Measurements from ENCODE around the gene TSN.
"Not testable (repeated sequence)": the region's sequence is repeated elsewhere in the genome, so short reads cannot be mapped to it uniquely, and the experiment has no call there.

TSN gene

GRCh38 chr2:121731366-121731765 lies 24.1 kb upstream of the TSN start:
- H3K4me3 Mint-ChIP-seq = no peak overlapping the region
- peaks cover 14 to 38% of the 10 kb centered on the region in 2 donors for H3K4me1 Mint-ChIP-seq
- H3K27me3 Mint-ChIP-seq = no peaks in the 10 kb centered on the region
- DNase-seq = no peak
- peaks cover 35 to 51% of the 10 kb centered on the region in 2 donors for H3K36me3 Mint-ChIP-seq
- peak overlapping the region; percentile 37 for H3K27ac Mint-ChIP-seq
- no peak for ATAC-seq (replicated peaks)
- no peaks in the 10 kb centered on the region for H3K9me3 Mint-ChIP-seq

- H3K27me3 Mint-ChIP-seq; H3K4me3 Mint-ChIP-seq; H3K27ac Mint-ChIP-seq; DNase-seq; H3K9me3 Mint-ChIP-seq; ATAC-seq (replicated peaks): not testable (repeated sequence)
- Mint-ChIP-seq H3K36me3 (peaks cover 26 to 36% of the 10 kb centered on the region in 2 donors), H3K4me1 (peaks cover 18 to 40% of the 10 kb centered on the region in 2 donors)
These were observed 20.9 kb upstream of the TSN start for GRCh38 chr2:121734544-121734943.

GRCh38 chr2:121735518-121736074 lies 19.9 kb upstream of the TSN start:
- Mint-ChIP-seq H3K4me3 (peak overlapping the region; percentile 95 to 99), H3K36me3 (peaks cover 26 to 35% of the 10 kb centered on the region in 2 donors), H3K9me3 (no peaks in the 10 kb centered on the region), H3K27ac (peak overlapping the region; percentile 99), H3K27me3 (no peaks in the 10 kb centered on the region), H3K4me1 (peaks cover 18 to 40% of the 10 kb centered on the region in 2 donors)
- DNase-seq (no peak), ATAC-seq (replicated peaks) (no peak)

GRCh38 chr2:121736140-121736461 lies 19.4 kb upstream of the TSN start:
- ATAC-seq (replicated peaks) = peak; percentile 4 to 5
- no peaks in the 10 kb centered on the region for H3K9me3 Mint-ChIP-seq
- peaks cover 18 to 36% of the 10 kb centered on the region in 2 donors for H3K4me1 Mint-ChIP-seq

GRCh38 chr2:121736462-121737336 lies 18.8 kb upstream of the TSN start, which contains the start of gene NIFK:
TSS of gene NIFK (minus strand) at chr2:121736875. CDS start at chr2:121736850, 25 bp downstream.
- Mint-ChIP-seq H3K27me3 (no peaks in the 10 kb centered on the region), H3K9me3 (no peaks in the 10 kb centered on the region)
- ATAC-seq (replicated peaks) = peak; percentile 94 to 95

More at GRCh38 chr2:121736140-121736461, 19.4 kb upstream of the TSN start:
- no peaks in the 10 kb centered on the region for H3K27me3 Mint-ChIP-seq
- H3K4me3 Mint-ChIP-seq = peak overlapping the region; percentile 95 to 99
- H3K27ac Mint-ChIP-seq = peak overlapping the region; percentile 99
- DNase-seq = no peak
- peaks cover 22 to 30% of the 10 kb centered on the region in 2 donors for H3K36me3 Mint-ChIP-seq

GRCh38 chr2:121740973-121741372 lies 14.5 kb upstream of the TSN start:
- H3K4me3 Mint-ChIP-seq = no peak overlapping the region
- ATAC-seq (replicated peaks) (no peak), DNase-seq (no peak)
- peaks cover 4 to 5% of the 10 kb centered on the region in 2 donors for H3K36me3 Mint-ChIP-seq
- no peaks in the 10 kb centered on the region for H3K9me3 Mint-ChIP-seq
- peaks cover 7 to 10% of the 10 kb centered on the region in 2 donors for H3K4me1 Mint-ChIP-seq
- H3K27ac Mint-ChIP-seq = no peak overlapping the region
- H3K27me3 Mint-ChIP-seq = no peaks in the 10 kb centered on the region

More at GRCh38 chr2:121736462-121737336, 18.8 kb upstream of the TSN start, which contains the start of gene NIFK:
- H3K4me3 Mint-ChIP-seq = peak within 1 kb of the TSS; percentile 95 to 99
- H3K27ac Mint-ChIP-seq = peak within 1 kb of the TSS; percentile 99
- peaks cover 17 to 24% of the 10 kb centered on the region in 2 donors for H3K36me3 Mint-ChIP-seq
- DNase-seq = peak; percentile 97
- peaks cover 14 to 30% of the 10 kb centered on the region in 2 donors for H3K4me1 Mint-ChIP-seq

- Mint-ChIP-seq H3K36me3 (peaks cover 2 to 3% of the 10 kb centered on the region in 2 donors), H3K27me3 (no peaks in the 10 kb centered on the region)
- no peak for ATAC-seq (replicated peaks)
These were observed 14.0 kb upstream of the TSN start for GRCh38 chr2:121741450-121741849.

GRCh38 chr2:121746071-121746578 lies 9.3 kb upstream of the TSN start:
- Mint-ChIP-seq H3K9me3 (no peaks in the 10 kb centered on the region), H3K36me3 (no peaks in the 10 kb centered on the region), H3K4me3 (no peak overlapping the region), H3K27me3 (no peaks in the 10 kb centered on the region), H3K27ac (no peak overlapping the region), H3K4me1 (peaks cover 2 to 6% of the 10 kb centered on the region in 2 donors)
- DNase-seq (no peak), ATAC-seq (replicated peaks) (peak; percentile 14 to 60)

More at GRCh38 chr2:121741450-121741849, 14.0 kb upstream of the TSN start:
- H3K27ac Mint-ChIP-seq = no peak overlapping the region
- no peaks in the 10 kb centered on the region for H3K9me3 Mint-ChIP-seq
- H3K4me1 Mint-ChIP-seq = peaks cover 7 to 13% of the 10 kb centered on the region in 2 donors
- no peak overlapping the region for H3K4me3 Mint-ChIP-seq
- DNase-seq = no peak

- Mint-ChIP-seq H3K27ac (peak overlapping the region; percentile 59), H3K9me3 (no peaks in the 10 kb centered on the region), H3K36me3 (no peaks in the 10 kb centered on the region), H3K27me3 (no peaks in the 10 kb centered on the region), H3K4me3 (no peak overlapping the region), H3K4me1 (peaks cover 2 to 6% of the 10 kb centered on the region in 2 donors)
- ATAC-seq (replicated peaks) (no peak), DNase-seq (no peak)
These were observed 7.2 kb upstream of the TSN start for GRCh38 chr2:121748202-121748601.

- ATAC-seq (replicated peaks) = no peak
- no peaks in the 10 kb centered on the region for H3K9me3 Mint-ChIP-seq
- H3K36me3 Mint-ChIP-seq = peaks cover 4 to 5% of the 10 kb centered on the region in 2 donors
- H3K4me3 Mint-ChIP-seq = peak overlapping the region; percentile 88 to 93
- no peak for DNase-seq
- peaks cover 5 to 19% of the 10 kb centered on the region in 2 donors for H3K4me1 Mint-ChIP-seq
- H3K27ac Mint-ChIP-seq = peak overlapping the region; percentile 91
- H3K27me3 Mint-ChIP-seq = no peaks in the 10 kb centered on the region
These were observed 607 bp upstream of the TSN start for GRCh38 chr2:121754851-121755236.

- no peak overlapping the region for H3K4me3 Mint-ChIP-seq
- H3K27me3 Mint-ChIP-seq = no peaks in the 10 kb centered on the region
- H3K4me1 Mint-ChIP-seq = peaks cover 0 to 7% of the 10 kb centered on the region in 2 donors
- H3K27ac Mint-ChIP-seq = no peak overlapping the region
- H3K36me3 Mint-ChIP-seq = peaks cover 18 to 48% of the 10 kb centered on the region in 2 donors
- ATAC-seq (replicated peaks) = no peak
- DNase-seq = no peak
- no peaks in the 10 kb centered on the region for H3K9me3 Mint-ChIP-seq
These were observed 9.3 kb downstream of the TSN start for GRCh38 chr2:121764681-121765228.

- Mint-ChIP-seq H3K4me3 (no peak overlapping the region), H3K36me3 (peaks cover 24 to 56% of the 10 kb centered on the region in 2 donors), H3K9me3 (no peaks in the 10 kb centered on the region), H3K4me1 (no peaks in the 10 kb centered on the region), H3K27me3 (no peaks in the 10 kb centered on the region), H3K27ac (no peak overlapping the region)
- ATAC-seq (replicated peaks) (no peak), DNase-seq (no peak)
These were observed 11.2 kb downstream of the TSN start for GRCh38 chr2:121766624-121767023.

GRCh38 chr2:121768143-121768755 lies 12.8 kb downstream of the TSN start:
- H3K27me3 Mint-ChIP-seq = no peaks in the 10 kb centered on the region

More at GRCh38 chr2:121768143-121768755, 12.8 kb downstream of the TSN start:
- H3K9me3 Mint-ChIP-seq = no peaks in the 10 kb centered on the region
- no peaks in the 10 kb centered on the region for H3K4me1 Mint-ChIP-seq
- no peak for ATAC-seq (replicated peaks)
- H3K36me3 Mint-ChIP-seq = peaks cover 23 to 57% of the 10 kb centered on the region in 2 donors
- no peak overlapping the region for H3K27ac Mint-ChIP-seq
- DNase-seq = no peak
- no peak overlapping the region for H3K4me3 Mint-ChIP-seq

Data from stimulated activated naive B cell treated with anti-CD40 and anti-IgM and Interleukin-4, amounts not matched to agents 10 μg/mL and 1 μg/mL and 100 μg/mL, for 72 hours (primary cell).